ENCODE measurements around the gene VRK3. TPM values are rescaled to one million over a fixed set of nuclear protein-coding genes. Genes with fewer than 3 reads are reported as not detected.

Gene VRK3
- total RNA-seq, 1 donor from 2014 or later, result 39.5 TPM

DNA sequence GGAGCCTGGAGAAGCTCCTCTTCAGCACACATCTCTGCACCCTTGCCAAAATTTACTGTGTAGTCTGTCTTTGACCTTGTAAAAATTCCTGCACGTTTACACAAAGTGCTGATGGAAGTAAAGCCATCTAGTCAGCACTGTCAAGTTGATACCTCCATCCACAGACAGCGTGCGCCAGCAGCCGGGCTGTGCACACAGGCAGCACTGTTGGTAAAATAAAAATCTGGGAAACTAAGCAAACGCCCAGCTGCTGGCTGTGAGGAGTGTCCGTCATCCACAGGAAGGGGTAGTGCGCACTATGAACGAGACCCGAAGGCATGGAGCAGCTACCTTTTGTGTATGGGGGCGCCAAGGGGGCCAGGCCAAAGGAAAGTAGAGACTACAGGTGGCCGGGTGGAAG lies 46.8 kb downstream of the VRK3 start:
- no peak for DNase-seq
- ATAC-seq, result no peak
- Histone ChIP-seq H3K4me3 (no peak overlapping the region), H3K36me3 (peaks cover 57% of the 10 kb centered on the region), H3K4me1 (no peaks in the 10 kb centered on the region), H3K9me3 (no peaks in the 10 kb centered on the region), H3K27ac (no peak overlapping the region), H3K27me3 (no peaks in the 10 kb centered on the region)
- TF ChIP-seq, protein P1, sequence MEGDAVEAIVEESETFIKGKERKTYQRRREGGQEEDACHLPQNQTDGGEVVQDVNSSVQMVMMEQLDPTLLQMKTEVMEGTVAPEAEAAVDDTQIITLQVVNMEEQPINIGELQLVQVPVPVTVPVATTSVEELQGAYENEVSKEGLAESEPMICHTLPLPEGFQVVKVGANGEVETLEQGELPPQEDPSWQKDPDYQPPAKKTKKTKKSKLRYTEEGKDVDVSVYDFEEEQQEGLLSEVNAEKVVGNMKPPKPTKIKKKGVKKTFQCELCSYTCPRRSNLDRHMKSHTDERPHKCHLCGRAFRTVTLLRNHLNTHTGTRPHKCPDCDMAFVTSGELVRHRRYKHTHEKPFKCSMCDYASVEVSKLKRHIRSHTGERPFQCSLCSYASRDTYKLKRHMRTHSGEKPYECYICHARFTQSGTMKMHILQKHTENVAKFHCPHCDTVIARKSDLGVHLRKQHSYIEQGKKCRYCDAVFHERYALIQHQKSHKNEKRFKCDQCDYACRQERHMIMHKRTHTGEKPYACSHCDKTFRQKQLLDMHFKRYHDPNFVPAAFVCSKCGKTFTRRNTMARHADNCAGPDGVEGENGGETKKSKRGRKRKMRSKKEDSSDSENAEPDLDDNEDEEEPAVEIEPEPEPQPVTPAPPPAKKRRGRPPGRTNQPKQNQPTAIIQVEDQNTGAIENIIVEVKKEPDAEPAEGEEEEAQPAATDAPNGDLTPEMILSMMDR (IDR thresholded peaks at IDR 0.05), result no peak
- intact Hi-C loops (cut with DNase I), result no loop called here

DNA sequence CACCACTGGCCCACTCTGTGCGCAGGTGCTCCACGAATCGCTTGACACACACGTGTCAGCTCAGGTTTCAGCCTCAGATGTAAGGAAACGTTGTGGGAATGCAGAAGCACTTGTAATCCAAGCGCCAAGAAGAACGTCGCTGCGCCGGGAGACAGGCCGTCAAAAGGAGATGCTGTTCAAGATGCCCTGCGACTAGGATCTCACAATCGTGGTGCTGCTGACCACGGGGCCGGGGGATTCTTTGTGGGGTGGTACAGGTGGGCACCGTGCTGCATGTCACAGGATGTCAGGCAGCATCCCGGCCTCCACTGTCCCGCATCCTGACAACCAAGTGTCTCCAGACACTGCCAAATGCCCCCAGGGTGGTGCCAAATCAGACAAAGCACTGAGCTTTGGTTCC lies 47.3 kb downstream of the VRK3 start:
- H3K27ac ChIP-seq, result no peak overlapping the region
- intact Hi-C loops (cut with DNase I), result no loop called here
- H3K9me3 ChIP-seq, result no peaks in the 10 kb centered on the region
- DNase-seq (no peak), ATAC-seq (no peak)
- TF ChIP-seq, protein P1 (IDR thresholded peaks at IDR 0.05), result no peak
- H3K27me3 ChIP-seq, result no peaks in the 10 kb centered on the region
- H3K4me3 ChIP-seq, result no peak overlapping the region
- peaks cover 57% of the 10 kb centered on the region for H3K36me3 ChIP-seq
- no peaks in the 10 kb centered on the region for H3K4me1 ChIP-seq

- H3K4me1 ChIP-seq, result no peaks in the 10 kb centered on the region
- H3K27me3 ChIP-seq, result no peaks in the 10 kb centered on the region
- TF ChIP-seq, protein P1 (IDR thresholded peaks at IDR 0.05), result no peak
- DNase-seq, result no peak
- H3K27ac ChIP-seq, result no peak overlapping the region
- no peak overlapping the region for H3K4me3 ChIP-seq
- no peak for ATAC-seq
- H3K36me3 ChIP-seq, result peaks cover 56% of the 10 kb centered on the region
- H3K9me3 ChIP-seq, result no peaks in the 10 kb centered on the region
- intact Hi-C loops (cut with DNase I), result no loop called here
Measured at GRCh38 chr19:49977076-49977475, 48.1 kb downstream of the VRK3 start.

GRCh38 chr19:49976496-49976895 lies 48.7 kb downstream of the VRK3 start:
- H3K36me3 ChIP-seq, result peaks cover 50% of the 10 kb centered on the region

DNA sequence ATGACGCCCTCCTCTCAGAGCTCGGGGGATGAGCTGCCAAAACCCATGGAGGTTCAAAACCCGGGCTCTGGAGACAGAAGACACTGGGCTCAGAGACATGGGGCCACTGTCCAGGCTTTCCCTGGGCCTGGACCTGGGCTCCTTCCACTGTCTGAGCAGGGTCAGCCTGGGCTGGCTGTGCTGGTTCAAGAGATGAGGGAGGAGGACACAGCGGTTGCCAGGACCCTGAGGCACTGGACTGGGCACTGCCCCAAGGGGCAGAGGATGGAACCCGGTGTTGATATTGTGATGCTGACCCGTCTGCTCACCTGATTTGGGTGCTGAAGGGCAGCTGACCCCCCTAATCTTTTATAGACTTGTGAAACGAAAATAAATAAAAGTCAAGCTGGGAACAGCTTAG lies 50.1 kb downstream of the VRK3 start:
- no peak for DNase-seq
- intact Hi-C loops (cut with DNase I), result no loop called here
- no peak overlapping the region for H3K27ac ChIP-seq
- ATAC-seq, result no peak
- no peak overlapping the region for H3K4me3 ChIP-seq
- TF ChIP-seq, protein P1 (IDR thresholded peaks at IDR 0.05), result no peak
- no peaks in the 10 kb centered on the region for H3K27me3 ChIP-seq
- peaks cover 36% of the 10 kb centered on the region for H3K36me3 ChIP-seq
- no peaks in the 10 kb centered on the region for H3K9me3 ChIP-seq
- H3K4me1 ChIP-seq, result no peaks in the 10 kb centered on the region

More at GRCh38 chr19:49976496-49976895, 48.7 kb downstream of the VRK3 start:
- ATAC-seq (no peak), DNase-seq (no peak)
- no peaks in the 10 kb centered on the region for H3K27me3 ChIP-seq
- no peaks in the 10 kb centered on the region for H3K9me3 ChIP-seq
- intact Hi-C loops (cut with DNase I), result no loop called here
- H3K4me1 ChIP-seq, result no peaks in the 10 kb centered on the region
- H3K4me3 ChIP-seq, result no peak overlapping the region
- TF ChIP-seq, protein P1 (IDR thresholded peaks at IDR 0.05), result no peak
- no peak overlapping the region for H3K27ac ChIP-seq

GRCh38 chr19:49973987-49974386 lies 51.2 kb downstream of the VRK3 start:
- intact Hi-C loops (cut with DNase I), result no loop called here
- no peaks in the 10 kb centered on the region for H3K9me3 ChIP-seq
- H3K27me3 ChIP-seq, result peaks cover 3% of the 10 kb centered on the region
- peaks cover 29% of the 10 kb centered on the region for H3K36me3 ChIP-seq
- TF ChIP-seq, protein P1 (IDR thresholded peaks at IDR 0.05), result no peak
- H3K27ac ChIP-seq, result no peak overlapping the region
- ATAC-seq (peak; percentile 52), DNase-seq (no peak)
- no peaks in the 10 kb centered on the region for H3K4me1 ChIP-seq
- H3K4me3 ChIP-seq, result no peak overlapping the region

Measured in upper lobe of right lung (tissue), 1 donor.